ENCODE measurements around the gene KRT84. TPM values are rescaled to one million over a fixed set of nuclear protein-coding genes. Genes with fewer than 3 reads are reported as not detected.

KRT84 gene
- total and polyA plus RNA-seq, 2 of the 4 experiments (the other 2 are of a cell fraction), result not detected

DNA sequence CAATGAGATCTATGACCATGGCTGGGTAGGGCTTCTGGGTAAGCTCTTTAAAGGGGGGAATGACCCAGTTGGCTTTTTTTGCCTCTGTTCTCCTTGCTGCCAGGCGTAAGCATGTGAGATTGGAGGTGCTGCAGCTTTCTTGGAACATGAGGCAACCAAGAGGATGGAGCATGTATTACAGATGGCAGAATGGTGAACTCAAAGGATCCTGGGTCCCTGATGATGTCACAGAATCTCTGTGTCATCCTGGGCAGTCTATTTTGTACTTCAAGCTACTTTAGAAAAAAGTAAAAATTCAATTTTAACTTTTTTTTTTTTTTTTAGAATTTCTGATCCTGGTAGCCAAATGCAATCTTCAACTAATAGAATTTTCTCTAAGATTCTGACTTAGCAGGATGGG is 12.7 kb upstream of the KRT84 start:
- DNase-seq (no peak), ATAC-seq (ENCODE audit: low read depth) (no peak)
- TF ChIP-seq NFE2L2 (IDR thresholded peaks at IDR 0.05; ENCODE audit: low read depth, low read length) (no peak), POLR2A (IDR thresholded peaks at IDR 0.05; ENCODE audit: low read depth, low read length) (no peak), RAD21 (IDR thresholded peaks at IDR 0.05; ENCODE audit: low read length) (no peak), CEBPB (IDR thresholded peaks at IDR 0.05; ENCODE audit: low read depth, low read length) (no peak), SMC3 (IDR thresholded peaks at IDR 0.05; ENCODE audit: low read depth, low read length) (no peak), MAZ (IDR thresholded peaks at IDR 0.05; ENCODE audit: borderline replicate concordance, low read depth, low read length) (no peak), MAFK (IDR thresholded peaks at IDR 0.05; ENCODE audit: low read depth, low read length) (no peak), FOS (IDR thresholded peaks at IDR 0.05; ENCODE audit: low read depth, low read length) (no peak), RCOR1 (IDR thresholded peaks at IDR 0.05; ENCODE audit: insufficient replicate concordance, low read length) (no peak), MXI1 (IDR thresholded peaks at IDR 0.05; ENCODE audit: borderline replicate concordance, low read depth, low read length) (no peak), RFX5 (IDR thresholded peaks at IDR 0.05; ENCODE audit: low read depth, low read length) (no peak)
- TF ChIP-seq, protein P1, sequence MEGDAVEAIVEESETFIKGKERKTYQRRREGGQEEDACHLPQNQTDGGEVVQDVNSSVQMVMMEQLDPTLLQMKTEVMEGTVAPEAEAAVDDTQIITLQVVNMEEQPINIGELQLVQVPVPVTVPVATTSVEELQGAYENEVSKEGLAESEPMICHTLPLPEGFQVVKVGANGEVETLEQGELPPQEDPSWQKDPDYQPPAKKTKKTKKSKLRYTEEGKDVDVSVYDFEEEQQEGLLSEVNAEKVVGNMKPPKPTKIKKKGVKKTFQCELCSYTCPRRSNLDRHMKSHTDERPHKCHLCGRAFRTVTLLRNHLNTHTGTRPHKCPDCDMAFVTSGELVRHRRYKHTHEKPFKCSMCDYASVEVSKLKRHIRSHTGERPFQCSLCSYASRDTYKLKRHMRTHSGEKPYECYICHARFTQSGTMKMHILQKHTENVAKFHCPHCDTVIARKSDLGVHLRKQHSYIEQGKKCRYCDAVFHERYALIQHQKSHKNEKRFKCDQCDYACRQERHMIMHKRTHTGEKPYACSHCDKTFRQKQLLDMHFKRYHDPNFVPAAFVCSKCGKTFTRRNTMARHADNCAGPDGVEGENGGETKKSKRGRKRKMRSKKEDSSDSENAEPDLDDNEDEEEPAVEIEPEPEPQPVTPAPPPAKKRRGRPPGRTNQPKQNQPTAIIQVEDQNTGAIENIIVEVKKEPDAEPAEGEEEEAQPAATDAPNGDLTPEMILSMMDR (conservative IDR thresholded peaks at IDR 0.05; ENCODE audit: low read depth, low read length), result no peak
- TF ChIP-seq, protein P2, sequence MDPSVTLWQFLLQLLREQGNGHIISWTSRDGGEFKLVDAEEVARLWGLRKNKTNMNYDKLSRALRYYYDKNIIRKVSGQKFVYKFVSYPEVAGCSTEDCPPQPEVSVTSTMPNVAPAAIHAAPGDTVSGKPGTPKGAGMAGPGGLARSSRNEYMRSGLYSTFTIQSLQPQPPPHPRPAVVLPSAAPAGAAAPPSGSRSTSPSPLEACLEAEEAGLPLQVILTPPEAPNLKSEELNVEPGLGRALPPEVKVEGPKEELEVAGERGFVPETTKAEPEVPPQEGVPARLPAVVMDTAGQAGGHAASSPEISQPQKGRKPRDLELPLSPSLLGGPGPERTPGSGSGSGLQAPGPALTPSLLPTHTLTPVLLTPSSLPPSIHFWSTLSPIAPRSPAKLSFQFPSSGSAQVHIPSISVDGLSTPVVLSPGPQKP (IDR thresholded peaks at IDR 0.05; ENCODE audit: borderline replicate concordance, low read depth, low read length), result no peak
- TF ChIP-seq, protein P3, sequence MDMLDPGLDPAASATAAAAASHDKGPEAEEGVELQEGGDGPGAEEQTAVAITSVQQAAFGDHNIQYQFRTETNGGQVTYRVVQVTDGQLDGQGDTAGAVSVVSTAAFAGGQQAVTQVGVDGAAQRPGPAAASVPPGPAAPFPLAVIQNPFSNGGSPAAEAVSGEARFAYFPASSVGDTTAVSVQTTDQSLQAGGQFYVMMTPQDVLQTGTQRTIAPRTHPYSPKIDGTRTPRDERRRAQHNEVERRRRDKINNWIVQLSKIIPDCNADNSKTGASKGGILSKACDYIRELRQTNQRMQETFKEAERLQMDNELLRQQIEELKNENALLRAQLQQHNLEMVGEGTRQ (IDR thresholded peaks at IDR 0.05; ENCODE audit: low read depth, low read length), result no peak
- H3K4ac ChIP-seq (ENCODE audit: low read depth, low read length), result no peak overlapping the region
- H3K27me3 ChIP-seq (ENCODE audit: control insufficient read depth, insufficient read depth, low read length), result peaks cover 45% of the 10 kb centered on the region
- POLR2A ChIA-PET (ENCODE audit: unreplicated experiment), result no interaction called here
- no peaks in the 10 kb centered on the region for H3K4me1 ChIP-seq (ENCODE audit: control insufficient read depth, insufficient read depth, low read length)
- H3K4me2 ChIP-seq (ENCODE audit: low read depth, low read length), result no peak overlapping the region
- H3K14ac ChIP-seq (replicated peaks; ENCODE audit: low read depth, low read length), result no peak overlapping the region
- no peaks in the 10 kb centered on the region for H3K9me3 ChIP-seq (ENCODE audit: control insufficient read depth, insufficient read depth, low read length)
- no peak overlapping the region for H2BK5ac ChIP-seq (ENCODE audit: low read depth, low read length, poor library complexity, severe bottlenecking)
- no peak overlapping the region for H3K4me3 ChIP-seq (ENCODE audit: insufficient read depth, low read depth, low read length)
- H2AK5ac ChIP-seq (ENCODE audit: low read depth, low read length), result no peak overlapping the region
- H4K5ac ChIP-seq (ENCODE audit: low read depth, low read length), result no peak overlapping the region
- no peak overlapping the region for H2AFZ ChIP-seq (replicated peaks; ENCODE audit: low read length, poor library complexity)
- no peak overlapping the region for H4K91ac ChIP-seq (ENCODE audit: insufficient read depth, low read depth, low read length)
- in situ Hi-C loops (cut with MboI; ENCODE audit: low sequenced_read_pairs) (no loop called here), intact Hi-C loops (cut with micrococcal nuclease) (no loop called here), dilution Hi-C loops (cut with HindIII; ENCODE audit: low sequenced_read_pairs, unreplicated experiment) (no loop called here)
- H3K9me1 ChIP-seq (ENCODE audit: insufficient read depth, low read length), result no peaks in the 10 kb centered on the region
- H2BK15ac ChIP-seq (ENCODE audit: low read depth, low read length), result no peak overlapping the region
- no peak overlapping the region for H4K8ac ChIP-seq (ENCODE audit: low read depth in 2 of 2, low read length in 2 of 2)
- no peaks in the 10 kb centered on the region for H4K20me1 ChIP-seq (ENCODE audit: insufficient read depth, low read length)
- no peak overlapping the region for H3K27ac ChIP-seq (ENCODE audit: insufficient read depth, low read length)
- CTCF ChIA-PET, result no interaction called here
- no peaks in the 10 kb centered on the region for H3K36me3 ChIP-seq (ENCODE audit: control insufficient read depth, insufficient read depth, low read length)
- no peak overlapping the region for H3K23ac ChIP-seq (ENCODE audit: low read depth, low read length)
- no peak overlapping the region for H2AK9ac ChIP-seq (replicated peaks; ENCODE audit: low read depth, low read length, poor library complexity)
- H3K79me1 ChIP-seq (ENCODE audit: low read depth in 1 of 2, low read length in 2 of 2), result no peaks in the 10 kb centered on the region
- no peak overlapping the region for H2BK20ac ChIP-seq (ENCODE audit: low read depth, low read length)
- no peak overlapping the region for H3K9ac ChIP-seq (ENCODE audit: low read depth, low read length)
- 50% methylated on average over 1 of the region's 1 CpG; no CpG with 5 or more reads in 1 of the 2 experiments for WGBS, 2 experiments (ENCODE audit: extremely low coverage in 2 of 2, insufficient read length in 1 of 2)
- BruUV-seq (replicated peaks), result no TSS peak
- no peak overlapping the region for H2BK120ac ChIP-seq (ENCODE audit: low read depth, low read length)
- no peak overlapping the region for H3K18ac ChIP-seq (ENCODE audit: low read depth, low read length)
- no peak overlapping the region for H3K56ac ChIP-seq (ENCODE audit: extremely low read depth, insufficient read depth, low read length)
